Dedifferentiated amniotic fluid mesenchymal stem cell (primary cell): ENCODE results near the gene UGT1A10.
"Not testable (repeated sequence)": the region's sequence is repeated elsewhere in the genome, so short reads cannot be mapped to it uniquely, and the experiment has no call there.

ENCODE experiments used
- DNase-seq: peaks from one replicate; pipeline ENCODE4 v3.0.0-alpha.2; 2016; ENCODE audit errors: extremely low spot score

The UGT1A10 gene

GRCh38 chr2:233692648-233693047 lies 56.4 kb downstream of the UGT1A10 start, which contains the start of gene UGT1A6:
Gene UGT1A6 (plus strand): TSS chr2:233692890. CDS start chr2:233693005, 115 bp downstream.
- DNase-seq, result no peak

GRCh38 chr2:233693963-233694362 lies 57.7 kb downstream of the UGT1A10 start:
- no peak for DNase-seq

- no peak for DNase-seq
Observed at GRCh38 chr2:233698740-233699139, 62.5 kb downstream of the UGT1A10 start.

DNA sequence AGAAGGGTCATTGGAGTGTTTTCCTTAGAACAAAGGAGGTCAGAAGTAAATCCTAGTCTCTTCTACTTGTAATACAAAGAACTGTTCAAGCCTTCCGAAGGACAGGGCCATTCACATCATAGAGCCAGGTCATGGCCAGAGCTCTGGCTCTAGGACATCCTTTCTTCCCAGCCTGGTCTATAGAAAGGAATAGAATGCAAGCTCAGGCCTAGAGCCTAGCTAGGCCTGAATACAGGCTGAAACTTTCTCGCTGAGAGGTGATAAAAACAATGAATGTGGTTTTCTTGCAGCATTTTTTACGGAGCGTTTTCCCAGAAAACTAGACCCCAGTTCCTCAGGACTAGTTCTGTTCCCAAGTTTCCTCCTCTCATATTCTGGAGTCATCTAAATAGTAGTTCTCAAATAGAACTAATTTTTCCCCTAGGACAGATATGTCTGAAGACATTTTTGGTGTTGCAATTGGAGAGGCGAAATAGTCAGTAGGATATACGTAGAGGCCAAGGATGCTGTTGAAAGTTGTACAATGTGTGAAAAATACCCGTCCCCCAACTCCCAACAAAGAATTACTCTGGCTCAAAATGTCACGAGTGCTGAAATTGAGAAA lies 63.3 kb downstream of the UGT1A10 start:
- no peak for DNase-seq

- peak; percentile 94 for DNase-seq
Observed at GRCh38 chr2:233700028-233700635, 63.9 kb downstream of the UGT1A10 start.

- DNase-seq, result not testable (repeated sequence)
Observed at GRCh38 chr2:233700842-233701241, 64.6 kb downstream of the UGT1A10 start.

GRCh38 chr2:233702238-233702637 lies 66.0 kb downstream of the UGT1A10 start:
- DNase-seq, result no peak

DNA sequence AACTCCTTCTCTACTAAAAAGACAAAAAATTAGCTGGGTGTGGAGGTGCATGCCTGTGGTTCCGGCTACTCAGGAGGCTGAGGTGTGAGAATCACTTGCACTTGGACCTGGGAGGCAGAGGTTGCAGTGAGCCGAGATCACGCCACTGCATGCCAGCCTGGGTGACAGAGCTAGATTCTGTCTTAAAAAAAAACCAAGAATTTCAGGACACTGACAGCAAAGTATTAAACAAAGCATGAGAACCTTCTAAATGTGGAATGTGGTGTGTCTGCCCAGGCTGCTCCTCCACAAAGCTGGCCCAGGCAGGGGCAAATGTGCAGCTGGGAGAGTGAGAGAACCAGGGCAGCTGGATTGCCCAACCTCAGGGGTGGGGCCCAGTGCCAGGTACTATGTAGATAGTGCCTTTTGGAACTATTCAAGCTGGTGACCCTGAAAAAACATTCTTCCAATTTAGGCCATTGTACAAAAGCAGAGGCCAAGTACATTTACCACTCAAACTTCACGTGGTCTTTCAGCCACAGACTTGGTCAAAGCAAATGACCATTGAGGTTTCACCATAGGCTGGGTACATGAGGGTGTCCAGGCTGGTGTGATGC lies 69.8 kb downstream of the UGT1A10 start:
- peak; percentile 50 for DNase-seq

- DNase-seq, result peak; percentile 76
Observed at GRCh38 chr2:233706720-233707119, 70.5 kb downstream of the UGT1A10 start.

DNA sequence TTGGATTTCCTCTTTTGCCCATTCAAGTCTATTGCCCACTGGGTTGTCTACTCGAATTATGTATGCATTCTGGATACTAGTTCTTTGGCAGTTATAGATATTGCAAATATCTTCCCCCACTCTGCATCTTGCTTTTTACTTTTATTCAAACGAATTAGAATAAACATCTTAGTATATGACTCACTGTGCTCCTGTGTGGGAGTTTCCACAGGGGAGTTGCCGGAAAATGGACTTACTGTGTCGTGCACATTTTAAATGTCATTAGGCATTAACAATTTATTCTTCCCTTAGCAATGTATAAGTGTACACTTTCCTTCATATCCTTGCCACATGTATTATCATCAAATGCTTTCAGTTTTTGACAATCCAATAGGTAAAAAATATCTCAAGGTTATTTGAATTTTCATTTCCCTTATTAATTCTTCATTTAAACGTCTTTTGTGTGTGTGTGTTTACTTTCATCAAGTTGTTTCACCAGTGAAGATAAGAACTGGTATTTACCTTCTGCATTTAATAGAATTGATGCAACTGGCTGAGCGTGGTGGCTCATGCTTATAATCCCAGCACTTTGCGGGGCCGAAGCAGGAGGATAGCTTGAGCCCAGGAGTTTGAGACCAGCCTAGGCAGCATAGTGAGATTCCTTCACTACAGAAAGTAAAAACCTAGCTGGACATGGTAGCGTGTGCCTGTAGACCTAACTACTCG lies 71.8 kb downstream of the UGT1A10 start:
- DNase-seq, result peak; percentile 42

DNA sequence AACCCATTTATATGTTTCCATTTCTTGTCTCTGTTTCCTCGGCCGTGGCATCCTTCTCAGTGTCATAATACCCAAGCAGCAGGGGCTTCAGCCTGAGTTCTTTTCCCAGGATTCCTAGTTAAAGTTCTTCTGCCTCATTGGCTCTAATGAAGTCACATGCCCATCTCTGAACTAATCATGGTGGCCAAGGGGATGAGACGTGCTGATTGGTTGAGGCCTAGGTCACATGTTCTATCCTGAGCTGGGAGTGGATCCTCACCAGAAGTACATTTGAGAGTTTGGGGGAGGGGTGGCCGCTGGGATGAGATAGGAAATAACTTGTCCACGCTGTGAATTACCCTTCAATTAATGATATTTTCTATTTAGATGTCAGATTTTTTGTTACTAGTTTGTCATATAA lies 72.7 kb downstream of the UGT1A10 start:
- no peak for DNase-seq

- DNase-seq, result peak; percentile 80
Observed at GRCh38 chr2:233711312-233712008, 75.2 kb downstream of the UGT1A10 start.

- no peak for DNase-seq
Observed at GRCh38 chr2:233712611-233713261, 76.5 kb downstream of the UGT1A10 start, which contains the start of gene UGT1A5. Gene UGT1A5 (plus strand): TSS chr2:233712907. CDS start chr2:233712992, 85 bp downstream.

DNA sequence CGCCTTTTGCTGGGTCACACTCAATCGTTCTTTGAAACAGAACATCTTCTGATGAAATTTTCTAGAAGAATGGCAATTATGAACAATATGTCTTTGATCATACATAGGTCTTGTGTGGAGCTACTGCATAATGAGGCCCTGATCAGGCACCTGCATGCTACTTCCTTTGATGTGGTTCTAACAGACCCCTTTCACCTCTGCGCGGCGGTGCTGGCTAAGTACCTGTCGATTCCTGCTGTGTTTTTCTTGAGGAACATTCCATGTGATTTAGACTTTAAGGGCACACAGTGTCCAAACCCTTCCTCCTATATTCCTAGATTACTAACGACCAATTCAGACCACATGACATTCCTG lies 77.0 kb downstream of the UGT1A10 start:
- DNase-seq, result no peak

DNA sequence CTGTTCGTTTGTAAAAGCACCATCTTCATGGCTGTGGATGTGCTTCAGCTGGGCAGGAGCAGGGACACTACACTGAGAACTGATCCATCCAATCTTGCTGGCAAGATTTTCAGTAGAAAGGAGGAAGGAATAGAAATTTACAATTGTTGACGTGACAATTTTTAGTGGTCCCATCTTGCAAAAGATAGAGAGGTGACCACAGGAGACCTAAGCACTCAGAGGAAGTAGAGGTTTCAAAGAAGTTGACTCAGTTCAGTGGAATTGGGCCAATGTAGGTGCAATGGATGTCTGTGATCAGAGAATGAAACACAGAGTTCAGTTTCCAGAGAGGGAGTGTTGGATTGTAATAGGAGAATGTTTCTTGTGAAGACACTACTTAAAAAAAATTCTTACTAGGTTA lies 77.9 kb downstream of the UGT1A10 start:
- no peak for DNase-seq

GRCh38 chr2:233718552-233718951 lies 82.3 kb downstream of the UGT1A10 start, which contains the start of gene UGT1A4:
Gene UGT1A4 (plus strand): TSS chr2:233718736. CDS start chr2:233718821, 85 bp downstream.
- no peak for DNase-seq

GRCh38 chr2:233728723-233729301 lies 92.6 kb downstream of the UGT1A10 start, which contains the start of gene UGT1A3:
Gene UGT1A3 (plus strand): TSS chr2:233729042. CDS start chr2:233729127, 85 bp downstream.
- no peak for DNase-seq

DNA sequence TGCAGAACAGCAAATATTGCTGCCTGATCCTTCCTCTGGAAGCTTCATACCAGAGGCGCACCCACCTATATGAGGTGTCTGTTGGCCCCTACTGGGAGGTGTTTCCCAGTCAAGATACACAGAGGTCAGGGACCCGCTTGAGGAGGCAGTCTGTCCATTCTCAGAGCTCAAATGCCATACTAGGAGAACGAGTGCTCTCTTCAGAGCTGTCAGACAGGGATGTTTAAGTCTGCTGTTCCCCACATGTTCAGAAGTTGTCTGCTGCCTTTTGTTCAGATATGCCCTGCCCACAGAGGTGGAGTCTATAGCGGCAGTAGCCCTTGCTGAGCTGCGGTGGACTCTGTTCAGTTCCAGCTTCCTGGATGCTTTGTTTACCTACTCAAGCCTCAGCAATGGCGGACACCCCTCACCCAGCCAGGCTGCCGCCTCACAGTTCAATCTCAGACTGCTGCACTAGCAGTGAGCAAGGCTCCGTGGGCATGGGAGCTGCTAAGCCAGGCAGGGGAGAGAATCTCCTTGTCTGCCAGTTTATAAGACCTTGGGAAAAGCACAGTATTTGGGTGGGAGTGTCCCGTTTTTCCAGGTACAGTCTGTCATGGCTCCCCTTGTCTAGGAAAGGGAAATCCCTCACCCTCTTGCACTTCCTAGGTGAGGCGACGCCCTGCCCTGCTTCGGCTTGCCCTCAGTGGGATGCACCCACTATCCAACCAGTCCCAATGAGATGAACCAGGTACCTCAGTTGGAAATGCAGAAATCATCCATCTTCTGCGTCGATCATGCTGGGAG lies 100.8 kb downstream of the UGT1A10 start:
- not testable (repeated sequence) for DNase-seq

- no peak for DNase-seq
Observed at GRCh38 chr2:233740870-233741269, 104.6 kb downstream of the UGT1A10 start.
